Nephron (organoid): ENCODE data around the gene TRAIP.

Source experiments
- H3K27ac Mint-ChIP-seq, 3 experiments: 2 replicates each; pipeline ENCODE4 v1.8.0; 2020; ENCODE audit warnings: mixed read lengths in 3 of 3, mild to moderate bottlenecking in 2 of 3, moderate library complexity in 1 of 3
- H3K27me3 Mint-ChIP-seq: 2 replicates; pipeline ENCODE4 v1.8.0; 2021; ENCODE audit warnings: low read depth, mild to moderate bottlenecking, moderate library complexity, mixed read lengths
- H3K36me3 Mint-ChIP-seq: 2 replicates; pipeline ENCODE4 v1.8.0; 2020; ENCODE audit warnings: low read depth, mixed read lengths
- H3K4me1 Mint-ChIP-seq: 2 replicates; pipeline ENCODE4 v1.8.0; 2020; ENCODE audit warnings: mixed read lengths
- H3K4me3 Mint-ChIP-seq, 3 experiments: 2 replicates each; pipeline ENCODE4 v1.8.0; 2020; ENCODE audit warnings: mild to moderate bottlenecking in 3 of 3, mixed read lengths in 3 of 3, moderate library complexity in 2 of 3
- H3K9me3 Mint-ChIP-seq: 2 replicates; pipeline ENCODE4 v1.8.0; 2020; ENCODE audit warnings: mixed read lengths
- TF ChIP-seq, protein P1 (sequence below), 3 experiments: fragments of 200-600 bp; sonication (generic); IDR thresholded peaks; one replicate each; pipeline ENCODE4 v1.5.0; 2021; ENCODE audit warnings: antibody characterized with exemption in 3 of 3; ENCODE audit not compliant: unreplicated experiment in 3 of 3

The TRAIP gene

DNA sequence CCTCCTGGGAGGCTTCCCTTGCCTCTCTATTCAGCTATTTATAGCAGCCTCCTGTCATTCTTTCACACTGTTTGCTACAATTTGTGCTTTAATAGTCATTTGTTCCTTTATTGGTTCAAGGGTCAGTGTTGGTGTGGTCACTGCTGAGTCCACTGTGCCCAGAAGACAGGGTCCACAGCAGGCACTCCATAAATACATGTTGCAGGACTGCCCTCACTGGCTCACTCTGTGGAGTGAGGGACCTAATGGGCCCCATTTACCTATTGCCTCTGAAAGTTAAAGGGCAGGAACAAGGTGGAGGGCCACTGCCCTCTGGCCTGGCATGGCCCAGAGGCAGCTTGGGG lies 30.5 kb upstream of the TRAIP start:
- Mint-ChIP-seq H3K4me1 (peaks cover 10% of the 10 kb centered on the region), H3K9me3 (no peaks in the 10 kb centered on the region), H3K36me3 (no peaks in the 10 kb centered on the region), H3K27ac (peak overlapping the region in 1 of 3 experiments; percentile 55), H3K4me3 (no peak overlapping the region), H3K27me3 (peaks cover 3% of the 10 kb centered on the region)
- TF ChIP-seq, protein P1, sequence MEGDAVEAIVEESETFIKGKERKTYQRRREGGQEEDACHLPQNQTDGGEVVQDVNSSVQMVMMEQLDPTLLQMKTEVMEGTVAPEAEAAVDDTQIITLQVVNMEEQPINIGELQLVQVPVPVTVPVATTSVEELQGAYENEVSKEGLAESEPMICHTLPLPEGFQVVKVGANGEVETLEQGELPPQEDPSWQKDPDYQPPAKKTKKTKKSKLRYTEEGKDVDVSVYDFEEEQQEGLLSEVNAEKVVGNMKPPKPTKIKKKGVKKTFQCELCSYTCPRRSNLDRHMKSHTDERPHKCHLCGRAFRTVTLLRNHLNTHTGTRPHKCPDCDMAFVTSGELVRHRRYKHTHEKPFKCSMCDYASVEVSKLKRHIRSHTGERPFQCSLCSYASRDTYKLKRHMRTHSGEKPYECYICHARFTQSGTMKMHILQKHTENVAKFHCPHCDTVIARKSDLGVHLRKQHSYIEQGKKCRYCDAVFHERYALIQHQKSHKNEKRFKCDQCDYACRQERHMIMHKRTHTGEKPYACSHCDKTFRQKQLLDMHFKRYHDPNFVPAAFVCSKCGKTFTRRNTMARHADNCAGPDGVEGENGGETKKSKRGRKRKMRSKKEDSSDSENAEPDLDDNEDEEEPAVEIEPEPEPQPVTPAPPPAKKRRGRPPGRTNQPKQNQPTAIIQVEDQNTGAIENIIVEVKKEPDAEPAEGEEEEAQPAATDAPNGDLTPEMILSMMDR (IDR thresholded peaks at IDR 0.05; ENCODE audit: unreplicated experiment in 3 of 3), result no peak

DNA sequence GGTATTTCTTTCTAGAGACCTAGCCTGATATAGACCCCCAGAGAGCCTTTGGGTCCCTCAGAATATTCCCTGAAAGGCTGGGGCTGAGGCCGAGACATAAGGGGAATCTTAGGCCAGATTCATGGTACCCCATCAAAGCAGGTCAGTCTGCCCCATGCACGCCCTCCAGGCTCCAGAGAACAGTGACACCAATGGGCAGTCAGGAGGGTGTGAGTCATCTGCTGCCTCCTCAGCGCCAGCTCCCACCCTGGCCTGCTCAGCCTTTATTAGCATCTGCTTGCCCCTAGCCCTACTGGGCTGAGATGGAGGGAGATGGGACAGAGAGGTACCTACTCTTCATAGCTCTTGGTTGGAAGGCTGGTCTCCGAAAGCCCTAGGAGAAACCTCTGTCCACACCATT lies 27.6 kb upstream of the TRAIP start:
- Mint-ChIP-seq H3K36me3 (no peaks in the 10 kb centered on the region), H3K4me3 (no peak overlapping the region), H3K9me3 (no peaks in the 10 kb centered on the region), H3K27me3 (peaks cover 3% of the 10 kb centered on the region), H3K4me1 (peaks cover 17% of the 10 kb centered on the region), H3K27ac (no peak overlapping the region)
- TF ChIP-seq, protein P1 (IDR thresholded peaks at IDR 0.05; ENCODE audit: unreplicated experiment in 3 of 3), result no peak

DNA sequence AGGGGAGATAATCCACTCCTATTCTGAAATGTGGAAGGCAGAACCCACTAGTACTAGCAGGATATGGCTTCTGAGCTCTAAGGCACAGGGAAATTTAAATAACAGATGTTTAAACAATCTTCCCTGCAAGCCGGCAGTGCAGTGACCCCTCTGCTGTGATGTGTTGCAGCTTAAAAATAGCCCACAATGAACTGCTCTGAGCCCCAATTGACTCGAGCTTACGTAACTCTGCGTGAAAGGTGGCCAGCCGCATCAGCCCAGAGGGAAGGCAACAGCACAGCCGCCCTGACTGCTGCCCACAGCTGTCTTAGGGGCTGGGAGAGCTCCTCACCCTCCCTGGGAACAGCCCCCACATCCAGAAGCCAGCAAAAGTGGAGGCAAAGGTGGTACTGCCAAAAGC lies 25.8 kb upstream of the TRAIP start:
- peaks cover 14% of the 10 kb centered on the region for H3K4me1 Mint-ChIP-seq
- H3K27ac Mint-ChIP-seq, result peak overlapping the region in 1 of 3 experiments; percentile 45
- no peaks in the 10 kb centered on the region for H3K9me3 Mint-ChIP-seq
- TF ChIP-seq, protein P1 (IDR thresholded peaks at IDR 0.05; ENCODE audit: unreplicated experiment in 3 of 3), result no peak
- H3K36me3 Mint-ChIP-seq, result no peaks in the 10 kb centered on the region
- no peak overlapping the region for H3K4me3 Mint-ChIP-seq
- H3K27me3 Mint-ChIP-seq, result peaks cover 3% of the 10 kb centered on the region

DNA sequence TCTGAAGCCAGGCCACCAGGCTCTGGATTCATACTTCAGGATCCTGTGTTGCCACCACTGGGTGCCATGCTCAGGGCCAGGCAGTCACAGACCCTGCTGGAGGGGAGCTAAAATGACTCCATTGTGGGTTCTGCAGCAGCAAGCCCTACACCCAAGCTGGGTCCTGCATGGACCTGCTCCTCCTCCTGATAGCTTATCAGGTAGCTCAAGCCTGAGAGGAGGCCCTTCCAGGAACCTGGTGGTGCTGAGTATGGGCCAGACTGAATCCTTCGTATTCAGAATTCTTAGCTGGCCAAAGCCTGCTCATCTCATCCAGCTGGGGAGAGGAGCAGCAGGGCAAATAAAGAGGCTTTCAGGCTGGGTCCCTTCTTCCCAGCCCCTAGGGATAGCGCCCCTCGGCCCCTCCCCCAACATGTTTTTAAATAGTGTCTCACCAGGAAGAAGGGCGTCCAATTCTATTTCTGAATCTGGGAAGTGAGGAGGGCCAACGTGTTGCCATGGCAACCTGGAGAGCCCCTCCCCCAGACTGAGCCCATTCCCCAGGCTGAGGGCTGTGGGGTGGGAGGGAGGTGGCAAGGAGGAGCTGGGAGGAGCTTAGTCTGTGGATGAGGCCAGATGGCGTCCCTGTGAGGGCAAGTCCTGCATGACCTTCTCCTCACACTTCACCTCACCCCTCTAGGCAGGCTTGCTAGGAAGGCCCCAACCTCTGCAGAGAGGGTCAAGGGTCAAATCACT lies 24.4 kb upstream of the TRAIP start:
- H3K9me3 Mint-ChIP-seq, result no peaks in the 10 kb centered on the region
- TF ChIP-seq, protein P1 (IDR thresholded peaks at IDR 0.05; ENCODE audit: unreplicated experiment in 3 of 3), result no peak
- peaks cover 3% of the 10 kb centered on the region for H3K27me3 Mint-ChIP-seq
- no peak overlapping the region for H3K4me3 Mint-ChIP-seq
- H3K27ac Mint-ChIP-seq, result no peak overlapping the region
- H3K36me3 Mint-ChIP-seq, result no peaks in the 10 kb centered on the region
- H3K4me1 Mint-ChIP-seq, result peaks cover 14% of the 10 kb centered on the region

DNA sequence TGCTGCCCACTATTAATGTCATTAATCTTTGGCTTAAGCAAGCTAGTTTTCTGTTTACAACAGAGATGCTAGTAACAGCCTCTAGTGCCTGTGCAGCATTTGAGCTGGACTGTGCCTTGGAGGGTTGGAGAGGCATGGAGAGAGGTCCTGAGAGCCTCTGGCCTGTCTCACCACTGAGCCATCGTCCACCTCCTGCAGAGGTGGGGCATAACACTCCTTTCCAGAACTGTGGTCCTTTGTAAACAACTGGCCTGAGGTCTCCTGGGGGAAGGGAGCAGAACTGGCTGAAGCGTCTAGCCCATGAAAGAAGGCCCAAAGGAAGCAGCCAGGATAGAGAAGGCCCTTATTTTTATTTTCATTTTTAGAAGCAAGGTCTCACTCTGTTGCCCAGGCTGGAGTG lies 23.4 kb upstream of the TRAIP start:
- TF ChIP-seq, protein P1 (IDR thresholded peaks at IDR 0.05; ENCODE audit: unreplicated experiment in 3 of 3), result no peak
- H3K9me3 Mint-ChIP-seq, result no peaks in the 10 kb centered on the region
- H3K36me3 Mint-ChIP-seq, result no peaks in the 10 kb centered on the region

DNA sequence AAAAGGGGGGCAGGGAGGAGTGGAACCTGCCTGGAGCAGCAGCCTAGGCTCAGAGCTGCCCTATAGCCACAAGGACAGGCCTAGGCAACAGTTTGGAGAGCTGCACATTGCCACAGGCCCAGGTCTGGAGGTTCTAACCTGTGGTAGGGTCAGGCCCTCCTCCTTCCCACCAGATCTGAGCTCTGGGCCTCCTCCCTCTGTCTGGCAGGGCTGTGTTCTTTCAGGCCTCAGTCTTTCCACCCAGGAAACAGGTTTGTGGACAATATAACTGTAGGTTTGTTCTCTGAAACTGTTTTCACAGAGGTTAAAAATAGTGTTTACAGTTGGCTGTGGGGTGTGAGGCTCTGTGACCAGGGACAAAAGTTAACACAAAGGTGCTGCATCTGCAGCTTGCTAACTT lies 22.3 kb upstream of the TRAIP start:
- no peaks in the 10 kb centered on the region for H3K9me3 Mint-ChIP-seq
- TF ChIP-seq, protein P1 (IDR thresholded peaks at IDR 0.05; ENCODE audit: unreplicated experiment in 3 of 3), result no peak
- H3K4me1 Mint-ChIP-seq, result peaks cover 14% of the 10 kb centered on the region
- H3K4me3 Mint-ChIP-seq, result no peak overlapping the region
- H3K27me3 Mint-ChIP-seq, result peaks cover 3% of the 10 kb centered on the region
- H3K36me3 Mint-ChIP-seq, result no peaks in the 10 kb centered on the region
- H3K27ac Mint-ChIP-seq, result no peak overlapping the region

More for the DNA sequence above, 23.4 kb upstream of the TRAIP start:
- no peak overlapping the region for H3K27ac Mint-ChIP-seq
- H3K4me1 Mint-ChIP-seq, result peaks cover 14% of the 10 kb centered on the region
- H3K4me3 Mint-ChIP-seq, result no peak overlapping the region
- H3K27me3 Mint-ChIP-seq, result peaks cover 3% of the 10 kb centered on the region
